Activated T-helper 17 cell treated with anti-CD3 and anti-CD28 coated beads, Interleukin-2, amount 50 U/mL, for 72 hours (primary cell): ENCODE results near the gene NDUFS2. TPM values are rescaled to one million over a fixed set of nuclear protein-coding genes. Genes with fewer than 3 reads are reported as not detected.

Source experiments
- ATAC-seq: fragments of 150-1000 bp; cut with Tn5 transposase; replicated peaks from 2 replicates; pipeline ENCODE4 v1.10.0; 2021; ENCODE audit warnings: mild to moderate bottlenecking, moderate library complexity
- H3K27ac Mint-ChIP-seq: one replicate; pipeline ENCODE4 v1.8.0; 2022; ENCODE audit warnings: mixed read lengths
- H3K27me3 Mint-ChIP-seq: one replicate; pipeline ENCODE4 v1.8.0; 2022; ENCODE audit warnings: mixed read lengths
- H3K36me3 Mint-ChIP-seq: one replicate; pipeline ENCODE4 v1.8.0; 2022; ENCODE audit warnings: low read depth, mild to moderate bottlenecking, mixed read lengths
- H3K4me1 Mint-ChIP-seq: one replicate; pipeline ENCODE4 v1.8.0; 2022; ENCODE audit warnings: mixed read lengths
- H3K4me3 Mint-ChIP-seq: one replicate; pipeline ENCODE4 v1.8.0; 2022; ENCODE audit warnings: mild to moderate bottlenecking, mixed read lengths
- H3K9me3 Mint-ChIP-seq: one replicate; pipeline ENCODE4 v1.8.0; 2022; ENCODE audit warnings: mixed read lengths
- total RNA-seq, 2 donors: library from RNA; stranded (reverse); gene quantifications; one replicate each; pipeline ENCODE4 v1.2.3, GENCODE V29; 2022

NDUFS2 gene
- total RNA-seq, result 100 to 1,000 TPM in 1 of 2 donors, 10 to 100 TPM in 1; 96.5 to 102 TPM

DNA sequence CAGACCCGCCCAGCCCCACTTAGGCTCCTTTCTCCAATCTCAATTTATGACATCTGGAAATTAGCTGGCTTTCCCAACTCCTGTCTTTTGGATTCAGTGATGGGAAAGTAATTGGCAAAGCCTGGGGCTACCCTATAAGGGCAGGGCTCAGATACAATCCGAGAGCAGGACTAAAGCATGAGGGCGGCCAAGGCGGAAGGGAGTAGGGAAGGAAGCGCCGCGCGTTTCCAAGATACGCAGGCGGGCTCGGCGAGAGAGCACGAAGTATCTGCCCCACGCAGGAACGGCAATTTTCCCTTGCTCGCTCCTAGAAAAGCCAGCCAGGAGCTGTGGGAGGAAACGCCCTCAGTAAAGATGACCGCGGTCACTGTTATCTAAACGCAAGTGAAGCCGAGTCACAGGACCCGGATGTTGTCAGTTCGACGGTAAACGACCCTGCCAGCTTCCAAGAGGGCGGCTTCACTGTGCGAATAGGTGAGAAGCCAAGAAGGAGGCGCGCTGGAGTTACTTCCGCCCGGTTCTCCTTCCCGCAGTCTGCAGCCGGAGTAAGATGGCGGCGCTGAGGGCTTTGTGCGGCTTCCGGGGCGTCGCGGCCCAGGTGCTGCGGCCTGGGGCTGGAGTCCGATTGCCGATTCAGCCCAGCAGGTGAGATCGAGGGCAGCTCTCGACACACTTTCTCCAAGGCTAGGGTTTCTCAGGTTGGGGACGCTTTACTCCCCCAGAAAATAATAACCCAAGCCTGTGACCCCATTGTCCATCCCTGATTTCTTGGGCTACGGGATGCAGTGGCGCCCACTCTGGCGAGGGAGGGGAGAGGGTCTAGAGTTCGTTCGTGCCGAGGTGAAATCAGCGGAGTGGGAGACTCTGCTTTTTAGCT, at the start of gene NDUFS2:
NDUFS2 (plus strand) TSS at position 532 of the 877 bp plus-strand sequence; CDS start at position 551, 19 bp downstream.
- Mint-ChIP-seq H3K4me3 (peak within 1 kb of the TSS; percentile 86), H3K36me3 (peaks cover 48% of the 10 kb centered on the region), H3K27me3 (no peaks in the 10 kb centered on the region), H3K27ac (peak within 1 kb of the TSS; percentile 89), H3K9me3 (no peaks in the 10 kb centered on the region), H3K4me1 (peaks cover 31% of the 10 kb centered on the region)
- peak; percentile 99 for ATAC-seq

- ATAC-seq, result peak; percentile 14
- Mint-ChIP-seq H3K9me3 (no peaks in the 10 kb centered on the region), H3K27me3 (no peaks in the 10 kb centered on the region), H3K4me1 (peaks cover 19% of the 10 kb centered on the region), H3K4me3 (peak overlapping the region; percentile 97), H3K27ac (peak overlapping the region; percentile 99), H3K36me3 (peaks cover 39% of the 10 kb centered on the region)
Observed at GRCh38 chr1:161153176-161153575, 49.0 kb upstream of the NDUFS2 start.

DNA sequence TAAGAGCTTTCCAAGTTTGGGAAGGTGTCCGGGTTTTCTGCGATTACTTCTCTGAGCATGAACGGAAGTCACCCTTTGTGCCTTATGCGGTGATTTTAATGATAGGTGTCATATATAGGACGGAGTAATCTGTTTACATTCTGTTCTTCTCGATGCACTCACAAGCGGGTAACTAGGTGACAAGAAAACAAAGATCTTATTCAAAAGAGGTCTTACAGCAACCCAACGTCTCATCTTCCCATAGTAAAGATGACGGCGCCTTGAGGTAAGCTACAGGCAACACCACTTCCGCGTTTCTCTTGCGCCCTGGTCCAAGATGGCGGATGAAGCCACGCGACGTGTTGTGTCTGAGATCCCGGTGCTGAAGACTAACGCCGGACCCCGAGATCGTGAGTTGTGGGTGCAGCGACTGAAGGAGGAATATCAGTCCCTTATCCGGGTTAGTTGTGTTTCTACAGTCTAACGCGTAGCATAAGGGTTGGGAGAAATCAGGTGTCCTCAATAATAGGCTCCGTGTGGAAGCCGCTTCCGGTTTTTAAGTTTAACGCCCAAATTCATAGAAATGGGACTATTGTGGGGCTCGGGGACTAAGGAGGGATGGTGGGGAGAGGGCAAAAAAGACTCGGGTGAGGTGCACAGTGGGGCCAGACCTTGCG, 48.4 kb upstream of the NDUFS2 start, which contains the start of gene UFC1:
UFC1 (plus strand) TSS at position 297 of the 656 bp plus-strand sequence; CDS start at position 317, 20 bp downstream.
- Mint-ChIP-seq H3K27ac (peak within 1 kb of the TSS; percentile 99), H3K4me1 (peaks cover 25% of the 10 kb centered on the region), H3K9me3 (no peaks in the 10 kb centered on the region), H3K36me3 (peaks cover 46% of the 10 kb centered on the region), H3K27me3 (no peaks in the 10 kb centered on the region), H3K4me3 (peak within 1 kb of the TSS; percentile 97)
- ATAC-seq, result peak; percentile 97

GRCh38 chr1:161157867-161158266, 44.3 kb upstream of the NDUFS2 start:
- Mint-ChIP-seq H3K27ac (peak overlapping the region; percentile 92), H3K4me3 (peak overlapping the region; percentile 83), H3K27me3 (no peaks in the 10 kb centered on the region), H3K9me3 (no peaks in the 10 kb centered on the region), H3K36me3 (peaks cover 81% of the 10 kb centered on the region), H3K4me1 (peaks cover 38% of the 10 kb centered on the region)
- ATAC-seq, result no peak

DNA sequence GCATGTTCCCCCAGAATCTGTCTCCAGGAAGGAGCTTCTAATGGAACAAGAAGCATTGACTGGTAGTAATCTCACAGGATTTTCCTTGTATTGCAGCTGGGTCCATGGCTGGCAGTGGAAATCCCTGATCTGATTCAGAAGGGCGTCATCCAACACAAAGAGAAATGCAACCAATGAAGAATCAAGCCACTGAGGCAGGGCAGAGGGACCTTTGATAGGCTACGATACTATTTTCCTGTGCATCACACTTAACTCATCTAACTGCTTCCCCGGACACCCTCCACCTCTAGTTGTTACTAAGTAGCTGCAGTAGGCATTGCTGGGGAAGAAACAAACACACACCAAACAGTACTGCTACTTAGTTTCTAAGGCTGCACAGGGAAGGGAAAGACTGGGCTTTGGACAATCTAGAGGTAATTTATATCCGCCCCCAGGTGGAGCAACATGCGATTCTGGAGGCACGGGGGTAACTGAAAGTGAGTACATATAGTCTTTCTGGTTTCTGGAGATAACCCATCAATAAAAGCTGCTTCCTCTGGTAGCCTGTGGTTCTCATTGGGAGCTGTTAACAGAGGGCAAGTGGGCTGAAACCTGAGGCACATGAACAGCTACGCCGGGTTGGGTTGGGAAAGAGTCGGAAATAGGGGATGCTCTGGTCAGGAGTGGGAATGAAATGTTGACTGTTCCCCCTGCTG, 43.7 kb upstream of the NDUFS2 start:
- Mint-ChIP-seq H3K4me1 (peaks cover 42% of the 10 kb centered on the region), H3K9me3 (no peaks in the 10 kb centered on the region), H3K4me3 (peak overlapping the region; percentile 83), H3K36me3 (peaks cover 87% of the 10 kb centered on the region), H3K27ac (peak overlapping the region; percentile 92), H3K27me3 (no peaks in the 10 kb centered on the region)
- ATAC-seq, result no peak

DNA sequence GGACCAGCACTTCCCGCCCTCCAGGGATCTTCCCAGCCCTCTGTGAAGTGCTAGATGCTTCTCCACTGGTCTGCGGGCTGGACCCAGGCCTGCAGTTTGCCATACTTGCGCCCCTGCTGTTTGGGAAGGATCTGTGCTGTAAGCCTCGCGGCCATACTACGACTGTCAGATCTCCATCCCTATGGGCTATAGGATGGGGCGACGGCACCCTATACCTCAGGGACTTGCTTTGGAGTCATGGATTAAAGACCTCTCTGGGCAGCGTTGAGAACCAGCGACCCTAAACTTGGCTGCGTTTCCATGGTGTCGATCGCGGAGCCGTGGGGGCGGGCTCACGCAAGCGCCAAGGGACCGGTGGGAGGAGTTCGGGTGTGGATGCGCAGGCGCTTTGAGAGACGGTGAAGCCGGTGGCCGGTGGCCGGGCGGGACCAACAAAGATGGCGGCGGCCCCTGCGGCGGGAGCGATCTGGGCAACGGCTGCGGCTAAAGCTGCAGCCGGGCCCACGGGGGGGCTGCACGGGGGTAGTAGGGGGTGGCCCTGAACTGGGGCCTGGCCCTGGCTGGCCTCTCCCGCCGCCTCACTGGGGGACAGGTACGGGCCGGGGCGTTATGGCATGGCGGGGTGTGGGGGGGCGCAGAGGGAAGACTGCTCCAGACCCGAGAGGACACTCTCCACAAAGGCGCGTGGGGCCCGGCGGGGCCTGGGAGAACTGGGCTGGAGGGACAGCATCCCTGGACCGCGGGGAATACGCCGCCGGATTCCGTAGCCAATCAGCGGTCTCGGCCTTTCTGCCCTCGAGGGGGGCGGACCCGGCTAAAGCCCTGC, 42.9 kb upstream of the NDUFS2 start, which contains the start of gene USP21:
USP21 (plus strand) TSS at position 414 of the 826 bp plus-strand sequence. CDS start 1,141 bp downstream, outside the sequence.
- no peaks in the 10 kb centered on the region for H3K9me3 Mint-ChIP-seq
- H3K36me3 Mint-ChIP-seq, result peaks cover 90% of the 10 kb centered on the region
- no peaks in the 10 kb centered on the region for H3K27me3 Mint-ChIP-seq
- H3K4me1 Mint-ChIP-seq, result peaks cover 44% of the 10 kb centered on the region
- H3K27ac Mint-ChIP-seq, result peak within 1 kb of the TSS; percentile 92
- ATAC-seq, result peak; percentile 95
- H3K4me3 Mint-ChIP-seq, result peak within 1 kb of the TSS; percentile 83

DNA sequence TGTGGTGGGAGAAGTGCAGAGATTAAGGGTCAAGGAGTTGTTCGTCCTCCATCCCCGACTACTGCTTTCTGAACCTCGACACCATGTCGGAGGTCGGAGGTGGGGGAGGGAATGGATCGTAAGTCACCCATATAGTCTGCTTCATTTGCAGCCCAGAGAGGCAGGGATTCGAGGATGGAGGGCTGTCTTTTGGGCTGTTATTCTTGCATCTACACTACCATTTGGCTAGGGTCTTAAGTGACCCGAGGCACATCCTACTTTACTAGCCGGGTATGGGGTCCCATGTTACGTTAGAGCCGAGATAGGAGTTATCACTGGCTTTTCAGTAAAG, 42.3 kb upstream of the NDUFS2 start:
- peak overlapping the region; percentile 83 for H3K4me3 Mint-ChIP-seq
- H3K9me3 Mint-ChIP-seq, result no peaks in the 10 kb centered on the region
- no peak for ATAC-seq
- H3K27me3 Mint-ChIP-seq, result no peaks in the 10 kb centered on the region
- H3K27ac Mint-ChIP-seq, result peak overlapping the region; percentile 92
- H3K4me1 Mint-ChIP-seq, result peaks cover 41% of the 10 kb centered on the region
- peaks cover 92% of the 10 kb centered on the region for H3K36me3 Mint-ChIP-seq

DNA sequence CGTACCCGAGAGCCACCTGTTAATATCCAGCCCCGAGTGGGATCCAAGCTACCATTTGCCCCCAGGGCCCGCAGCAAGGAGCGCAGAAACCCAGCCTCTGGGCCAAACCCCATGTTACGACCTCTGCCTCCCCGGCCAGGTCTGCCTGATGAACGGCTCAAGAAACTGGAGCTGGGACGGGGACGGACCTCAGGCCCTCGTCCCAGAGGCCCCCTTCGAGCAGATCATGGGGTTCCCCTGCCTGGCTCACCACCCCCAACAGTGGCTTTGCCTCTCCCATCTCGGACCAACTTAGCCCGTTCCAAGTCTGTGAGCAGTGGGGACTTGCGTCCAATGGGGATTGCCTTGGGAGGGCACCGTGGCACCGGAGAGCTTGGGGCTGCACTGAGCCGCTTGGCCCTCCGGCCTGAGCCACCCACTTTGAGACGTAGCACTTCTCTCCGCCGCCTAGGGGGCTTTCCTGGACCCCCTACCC, 41.5 kb upstream of the NDUFS2 start:
- H3K9me3 Mint-ChIP-seq, result no peaks in the 10 kb centered on the region
- peak overlapping the region; percentile 79 for H3K27ac Mint-ChIP-seq
- peaks cover 33% of the 10 kb centered on the region for H3K4me1 Mint-ChIP-seq
- ATAC-seq, result no peak
- H3K27me3 Mint-ChIP-seq, result no peaks in the 10 kb centered on the region
- peak overlapping the region; percentile 83 for H3K4me3 Mint-ChIP-seq
- peaks cover 90% of the 10 kb centered on the region for H3K36me3 Mint-ChIP-seq

DNA sequence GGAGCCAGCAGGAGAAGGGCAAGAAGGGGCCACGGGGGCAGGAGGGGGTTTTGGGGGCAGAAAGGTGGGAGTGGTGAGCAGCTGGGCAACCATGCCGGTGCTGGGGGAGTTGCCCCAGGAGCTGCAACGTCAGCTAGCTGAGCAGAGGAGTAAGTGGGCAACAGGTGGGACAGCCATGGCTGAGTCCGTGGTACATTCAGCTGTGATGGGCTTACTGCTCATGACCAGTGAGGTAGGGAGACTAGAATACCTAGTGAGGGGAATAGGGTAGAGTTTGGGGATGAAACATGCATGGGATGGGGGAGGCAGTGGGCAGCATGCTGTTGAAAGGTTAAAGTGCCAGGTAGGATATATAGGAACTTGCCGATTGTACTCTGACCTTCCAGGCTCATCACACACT, 40.5 kb upstream of the NDUFS2 start:
- Mint-ChIP-seq H3K9me3 (no peaks in the 10 kb centered on the region), H3K27me3 (no peaks in the 10 kb centered on the region)

GRCh38 chr1:161162052-161162451, 40.1 kb upstream of the NDUFS2 start:
- H3K4me1 Mint-ChIP-seq, result peaks cover 30% of the 10 kb centered on the region
- H3K27me3 Mint-ChIP-seq, result no peaks in the 10 kb centered on the region
- no peaks in the 10 kb centered on the region for H3K9me3 Mint-ChIP-seq
- H3K36me3 Mint-ChIP-seq, result peaks cover 87% of the 10 kb centered on the region
- peak overlapping the region; percentile 83 for H3K4me3 Mint-ChIP-seq
- no peak for ATAC-seq
- H3K27ac Mint-ChIP-seq, result peak overlapping the region; percentile 79

More for the DNA sequence above, 40.5 kb upstream of the NDUFS2 start:
- ATAC-seq, result no peak
- Mint-ChIP-seq H3K36me3 (peaks cover 91% of the 10 kb centered on the region), H3K4me3 (peak overlapping the region; percentile 83), H3K27ac (peak overlapping the region; percentile 79), H3K4me1 (peaks cover 30% of the 10 kb centered on the region)

GRCh38 chr1:161162806-161163205, 39.4 kb upstream of the NDUFS2 start:
- Mint-ChIP-seq H3K9me3 (no peaks in the 10 kb centered on the region), H3K4me3 (no peak overlapping the region), H3K27ac (peak overlapping the region; percentile 79), H3K27me3 (no peaks in the 10 kb centered on the region), H3K4me1 (peaks cover 30% of the 10 kb centered on the region), H3K36me3 (peaks cover 82% of the 10 kb centered on the region)
- no peak for ATAC-seq

DNA sequence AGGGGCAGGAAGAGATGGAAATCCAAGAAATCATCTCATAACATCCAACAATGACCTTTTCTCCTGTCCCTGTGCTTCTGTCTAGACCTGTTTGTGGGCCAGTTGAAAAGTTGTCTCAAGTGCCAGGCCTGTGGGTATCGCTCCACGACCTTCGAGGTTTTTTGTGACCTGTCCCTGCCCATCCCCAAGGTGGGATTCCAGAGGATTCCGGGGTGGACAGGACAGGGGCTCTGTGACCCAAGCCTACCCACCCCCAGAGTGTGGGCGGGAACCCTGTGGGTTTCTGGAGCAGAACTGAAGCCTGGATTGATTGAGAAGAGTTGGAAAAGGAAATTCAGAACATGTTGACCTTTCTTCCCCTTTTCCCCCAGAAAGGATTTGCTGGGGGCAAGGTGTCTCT, 38.4 kb upstream of the NDUFS2 start:
- Mint-ChIP-seq H3K27me3 (no peaks in the 10 kb centered on the region), H3K9me3 (no peaks in the 10 kb centered on the region), H3K36me3 (peaks cover 82% of the 10 kb centered on the region), H3K27ac (peak overlapping the region; percentile 79), H3K4me1 (peaks cover 26% of the 10 kb centered on the region), H3K4me3 (no peak overlapping the region)
- ATAC-seq, result no peak

DNA sequence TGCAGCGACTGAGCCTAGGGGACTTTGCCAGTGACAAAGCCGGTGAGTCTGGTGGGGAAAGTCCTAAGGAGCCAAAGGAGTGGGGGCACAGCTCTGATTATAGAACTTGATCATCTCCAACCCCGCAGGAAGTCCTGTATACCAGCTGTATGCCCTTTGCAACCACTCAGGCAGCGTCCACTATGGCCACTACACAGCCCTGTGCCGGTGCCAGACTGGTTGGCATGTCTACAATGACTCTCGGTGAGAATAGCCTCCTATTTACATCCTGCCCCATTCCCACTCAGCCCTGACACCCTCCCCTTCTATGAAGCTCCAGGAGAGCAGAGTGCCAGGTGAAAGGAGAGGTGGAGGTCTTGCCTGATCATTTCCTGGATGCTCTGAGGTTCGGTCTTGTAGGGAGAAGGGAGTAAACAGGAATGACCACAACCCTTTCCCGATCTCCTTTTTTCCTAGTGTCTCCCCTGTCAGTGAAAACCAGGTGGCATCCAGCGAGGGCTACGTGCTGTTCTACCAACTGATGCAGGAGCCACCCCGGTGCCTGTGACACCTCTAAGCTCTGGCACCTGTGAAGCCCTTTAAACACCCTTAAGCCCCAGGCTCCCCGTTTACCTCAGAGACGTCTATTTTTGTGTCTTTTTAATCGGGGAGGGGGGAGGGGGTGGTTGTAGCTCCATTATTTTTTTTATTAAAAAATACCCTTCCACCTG, 37.1 kb upstream of the NDUFS2 start:
- peaks cover 23% of the 10 kb centered on the region for H3K4me1 Mint-ChIP-seq

More for the DNA sequence above, 37.1 kb upstream of the NDUFS2 start:
- Mint-ChIP-seq H3K4me3 (peak overlapping the region; percentile 92), H3K27ac (peak overlapping the region; percentile 97), H3K27me3 (no peaks in the 10 kb centered on the region), H3K9me3 (no peaks in the 10 kb centered on the region), H3K36me3 (peaks cover 84% of the 10 kb centered on the region)
- ATAC-seq, result no peak
